ENCODE results near the gene GSTM2. TPM values are rescaled to one million over a fixed set of nuclear protein-coding genes. Genes with fewer than 3 reads are reported as not detected.
A peak's percentile ranks its signal among the peaks of the same experiment; 100 is the strongest.

GSTM2 gene
- total RNA-seq, 1 donor from 2014 or later, result 76.9 TPM

GRCh38 chr1:109639841-109640184, 28.0 kb upstream of the GSTM2 start:
- peaks cover 17% of the 10 kb centered on the region for H3K4me1 Mint-ChIP-seq (ENCODE audit: low read depth)
- H3K4me3 Mint-ChIP-seq (ENCODE audit: low read depth), result no peak overlapping the region
- DNase-seq (ENCODE audit: low spot score, unreplicated experiment), result no peak
- H3K27me3 Mint-ChIP-seq, result peaks cover 17% of the 10 kb centered on the region
- no peaks in the 10 kb centered on the region for H3K9me3 Mint-ChIP-seq (ENCODE audit: low read depth)
- H3K27ac Mint-ChIP-seq, result peak overlapping the region; percentile 41
- no peak for TF ChIP-seq CTCF (IDR thresholded peaks at IDR 0.05; ENCODE audit: unreplicated experiment)
- H3K36me3 Mint-ChIP-seq (ENCODE audit: insufficient read depth), result no peaks in the 10 kb centered on the region

GRCh38 chr1:109640285-109640865, 27.5 kb upstream of the GSTM2 start:
- no peak overlapping the region for H3K4me3 Mint-ChIP-seq (ENCODE audit: low read depth)
- H3K9me3 Mint-ChIP-seq (ENCODE audit: low read depth), result no peaks in the 10 kb centered on the region
- peak; percentile 88 for DNase-seq (ENCODE audit: low spot score, unreplicated experiment)
- peak overlapping the region; percentile 41 for H3K27ac Mint-ChIP-seq
- H3K27me3 Mint-ChIP-seq, result peaks cover 17% of the 10 kb centered on the region
- H3K36me3 Mint-ChIP-seq (ENCODE audit: insufficient read depth), result no peaks in the 10 kb centered on the region
- peaks cover 18% of the 10 kb centered on the region for H3K4me1 Mint-ChIP-seq (ENCODE audit: low read depth)
- TF ChIP-seq CTCF (IDR thresholded peaks at IDR 0.05; ENCODE audit: unreplicated experiment), result peak; percentile 85

- H3K4me3 Mint-ChIP-seq (ENCODE audit: low read depth), result no peak overlapping the region
- DNase-seq (ENCODE audit: low spot score, unreplicated experiment), result no peak
- H3K27me3 Mint-ChIP-seq, result peaks cover 17% of the 10 kb centered on the region
- peaks cover 3% of the 10 kb centered on the region for H3K9me3 Mint-ChIP-seq (ENCODE audit: low read depth)
- no peak for TF ChIP-seq CTCF (IDR thresholded peaks at IDR 0.05; ENCODE audit: unreplicated experiment)
- H3K27ac Mint-ChIP-seq, result no peak overlapping the region
- peaks cover 15% of the 10 kb centered on the region for H3K4me1 Mint-ChIP-seq (ENCODE audit: low read depth)
- peaks cover 2% of the 10 kb centered on the region for H3K36me3 Mint-ChIP-seq (ENCODE audit: insufficient read depth)
Measured at GRCh38 chr1:109641078-109641740, 26.6 kb upstream of the GSTM2 start.

- Mint-ChIP-seq H3K9me3 (ENCODE audit: low read depth) (peaks cover 5% of the 10 kb centered on the region), H3K27ac (no peak overlapping the region), H3K4me3 (ENCODE audit: low read depth) (no peak overlapping the region), H3K4me1 (ENCODE audit: low read depth) (peaks cover 15% of the 10 kb centered on the region), H3K36me3 (ENCODE audit: insufficient read depth) (peaks cover 2% of the 10 kb centered on the region), H3K27me3 (peaks cover 17% of the 10 kb centered on the region)
- DNase-seq (ENCODE audit: low spot score, unreplicated experiment), result no peak
- TF ChIP-seq CTCF (IDR thresholded peaks at IDR 0.05; ENCODE audit: unreplicated experiment), result no peak
Measured at GRCh38 chr1:109641861-109642260, 26.0 kb upstream of the GSTM2 start.

GRCh38 chr1:109642626-109643025, 25.2 kb upstream of the GSTM2 start:
- peaks cover 17% of the 10 kb centered on the region for H3K27me3 Mint-ChIP-seq
- H3K9me3 Mint-ChIP-seq (ENCODE audit: low read depth), result peaks cover 9% of the 10 kb centered on the region
- H3K27ac Mint-ChIP-seq, result no peak overlapping the region
- H3K4me1 Mint-ChIP-seq (ENCODE audit: low read depth), result peaks cover 15% of the 10 kb centered on the region
- no peak for TF ChIP-seq CTCF (IDR thresholded peaks at IDR 0.05; ENCODE audit: unreplicated experiment)
- DNase-seq (ENCODE audit: low spot score, unreplicated experiment), result no peak
- H3K36me3 Mint-ChIP-seq (ENCODE audit: insufficient read depth), result peaks cover 4% of the 10 kb centered on the region
- no peak overlapping the region for H3K4me3 Mint-ChIP-seq (ENCODE audit: low read depth)
